ENCODE results near the gene AK2.

AK2 gene

GRCh38 chr1:33021567-33022431 is 14.9 kb downstream of the AK2 start:
- no peak for DNase-seq

DNA sequence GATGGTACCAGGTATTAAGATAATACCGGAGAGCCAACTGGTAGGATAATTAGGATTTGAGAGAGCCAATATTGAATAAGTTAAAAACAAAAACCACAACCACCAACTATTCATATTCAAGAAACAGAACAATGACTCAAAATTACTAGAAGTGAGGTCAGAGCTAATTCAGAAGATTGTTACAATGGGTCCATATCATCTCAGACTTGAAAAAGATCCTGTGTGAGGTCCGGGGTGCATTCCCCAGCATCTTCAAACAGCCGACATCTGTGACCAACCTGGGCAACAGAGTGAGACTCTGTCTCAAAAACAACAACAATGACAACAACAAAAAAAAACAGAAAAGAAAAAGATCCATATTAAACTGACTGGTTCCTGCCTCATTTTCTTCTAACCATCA is 18.6 kb downstream of the AK2 start:
- DNase-seq = no peak

GRCh38 chr1:33017175-33017574 is 19.5 kb downstream of the AK2 start:
- no peak for DNase-seq

DNA sequence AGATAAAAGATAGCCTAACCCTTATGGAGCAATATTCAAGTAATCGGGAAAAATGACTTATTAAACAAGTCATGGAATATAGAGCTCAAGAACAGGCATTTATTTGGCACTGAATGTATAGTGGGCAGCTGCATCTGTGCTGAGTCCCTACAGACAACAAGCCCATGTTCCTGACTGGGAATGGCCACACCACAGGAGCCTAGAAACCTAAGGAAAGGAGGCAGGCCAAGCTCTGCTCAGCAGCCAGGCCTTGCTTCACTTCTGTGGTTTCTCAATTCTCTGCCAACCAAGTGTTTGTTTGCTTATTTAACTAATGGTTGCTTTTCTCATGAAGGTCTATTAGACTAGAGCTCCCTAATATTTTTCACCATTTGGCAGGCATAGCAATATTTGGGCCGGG is 21.5 kb downstream of the AK2 start:
- no peak for DNase-seq

- no peak for DNase-seq
These were observed 22.1 kb downstream of the AK2 start for GRCh38 chr1:33014464-33015163.

DNA sequence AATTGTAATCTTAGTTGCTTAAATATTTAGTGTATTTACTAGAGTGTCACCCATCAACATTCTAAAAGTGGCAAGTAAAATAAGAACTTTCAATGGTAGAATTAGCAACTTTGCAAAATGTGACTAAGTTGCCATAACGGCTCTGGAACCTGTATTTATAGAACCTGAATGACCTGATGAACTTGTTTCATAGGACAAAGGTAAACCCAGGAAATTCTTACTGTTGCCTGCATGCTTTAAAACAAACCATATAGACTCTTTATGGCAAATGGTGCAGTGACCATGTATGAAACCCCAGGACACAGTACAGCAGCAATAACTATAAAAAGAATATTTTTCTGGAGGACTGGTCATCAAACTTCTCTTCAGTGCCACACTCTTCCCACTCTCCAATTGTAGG is 22.9 kb downstream of the AK2 start:
- no peak for DNase-seq

DNA sequence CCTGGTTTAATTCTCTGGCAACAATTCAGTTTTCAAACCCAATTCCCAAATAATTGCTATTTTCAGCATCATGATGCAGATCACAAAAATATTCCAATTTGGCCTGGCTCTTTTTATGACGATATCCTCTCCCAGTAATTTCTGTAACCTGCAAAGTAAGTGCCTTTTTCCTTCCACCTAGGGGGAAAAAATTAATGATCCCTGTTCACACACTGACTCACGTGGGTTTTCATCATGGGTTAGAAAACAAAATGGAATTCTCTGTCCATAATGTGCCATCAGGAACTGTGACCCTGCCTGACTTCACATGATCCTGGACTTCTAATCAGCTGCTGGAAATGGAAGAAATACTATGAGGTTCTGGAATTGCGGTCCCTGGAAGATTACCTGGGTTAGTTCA is 24.5 kb downstream of the AK2 start:
- DNase-seq = no peak

DNA sequence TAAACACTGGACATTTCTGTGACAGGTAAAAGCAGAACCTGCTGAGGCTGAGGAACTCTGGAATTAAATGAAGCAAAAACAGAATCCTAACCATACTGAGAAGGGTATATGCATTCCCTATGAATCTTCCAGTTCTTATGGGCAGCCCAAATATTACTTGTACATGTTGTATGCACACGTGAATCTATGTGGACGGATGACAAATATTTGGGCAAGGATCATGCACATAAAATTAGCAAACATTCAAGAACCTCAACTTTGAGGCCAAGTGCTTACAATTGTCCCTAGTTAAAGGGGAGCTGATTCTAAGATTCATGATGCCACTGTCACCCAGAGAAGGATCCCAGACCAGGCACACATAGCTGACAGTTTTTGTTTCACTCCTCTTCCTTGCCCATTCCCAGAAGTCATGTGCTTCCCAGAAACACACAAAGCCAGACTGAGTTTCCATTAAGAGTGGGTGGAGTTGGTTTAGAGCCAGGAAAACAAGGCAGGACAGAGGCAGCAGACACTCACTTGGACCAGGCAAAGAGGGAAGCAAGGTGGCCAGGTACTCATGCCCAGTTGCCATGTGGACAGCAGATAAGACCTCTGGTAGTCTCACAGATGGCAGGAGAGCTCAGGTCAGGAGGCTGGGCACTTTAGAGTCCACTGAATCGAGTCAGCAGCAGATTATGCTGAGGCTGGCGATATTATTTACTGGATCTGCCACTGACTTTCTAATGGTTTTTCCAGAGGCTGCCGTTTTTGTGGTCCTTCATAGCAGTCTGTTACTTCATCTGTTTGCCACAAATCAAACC is 25.6 kb downstream of the AK2 start:
- no peak for DNase-seq

GRCh38 chr1:33009561-33009960 is 27.1 kb downstream of the AK2 start:
- DNase-seq = no peak

- DNase-seq = no peak
These were observed 28.4 kb downstream of the AK2 start for GRCh38 chr1:33008051-33008914.

DNA sequence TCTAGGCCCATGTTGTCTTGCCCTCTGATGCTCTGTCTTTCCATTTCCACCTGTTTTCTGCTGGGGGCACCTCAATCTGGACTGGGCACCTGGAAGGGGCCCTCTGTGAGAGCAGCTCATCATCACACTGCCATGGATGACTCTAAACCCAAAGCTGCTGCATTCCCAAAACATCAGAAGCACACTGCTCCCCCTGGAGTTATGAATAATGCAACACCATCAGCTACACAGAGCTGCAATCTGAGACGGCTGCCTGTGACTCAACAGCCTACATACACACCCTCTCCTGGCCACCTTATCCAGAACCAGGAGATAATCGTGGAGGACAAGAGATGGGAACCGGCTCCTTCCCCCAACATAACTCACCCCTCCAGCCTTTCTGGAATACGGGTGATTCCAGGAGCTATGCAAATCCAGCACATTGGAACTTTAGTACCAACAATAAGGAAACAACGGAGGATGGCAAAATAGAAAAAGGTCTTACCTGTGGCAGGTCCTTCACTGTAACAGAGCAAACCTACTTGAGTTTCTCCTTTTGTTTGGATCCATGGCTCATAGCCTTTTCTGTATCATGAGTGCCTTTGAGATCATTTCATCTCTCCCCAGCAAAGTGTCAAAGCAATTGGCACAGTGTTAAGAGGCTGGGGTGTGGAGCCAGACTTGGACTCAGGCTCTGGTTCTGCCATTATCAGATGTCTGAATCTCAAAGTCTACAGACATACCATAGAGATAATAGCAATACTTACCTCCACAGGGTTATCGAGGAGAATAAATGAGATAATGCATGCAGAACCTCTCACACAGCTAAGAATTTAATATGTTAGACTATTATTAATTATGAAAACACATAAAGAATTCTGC is 29.3 kb downstream of the AK2 start:
- no peak for DNase-seq

- no peak for DNase-seq
These were observed 30.8 kb downstream of the AK2 start for GRCh38 chr1:33005838-33006421.

- no peak for DNase-seq
These were observed 31.4 kb downstream of the AK2 start for GRCh38 chr1:33005117-33005837.

DNA sequence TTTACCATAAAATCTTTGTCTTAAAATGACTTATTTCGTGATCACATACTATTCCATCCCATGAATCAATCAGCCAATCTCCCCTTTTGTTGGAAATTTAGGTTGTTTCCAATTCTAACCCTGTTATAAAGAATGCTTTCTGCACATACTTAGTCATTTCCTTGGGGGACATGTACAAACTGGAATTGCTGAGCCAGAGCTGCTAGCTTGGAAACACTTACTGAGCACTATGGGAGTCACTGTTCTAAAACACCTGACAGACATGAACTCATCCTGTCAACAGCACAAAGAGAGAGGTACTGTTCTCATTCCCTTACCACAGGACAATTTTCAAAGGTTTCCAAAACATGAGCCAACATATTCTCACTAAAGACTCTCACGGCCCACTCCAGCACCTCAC is 32.1 kb downstream of the AK2 start:
- DNase-seq = no peak

DNA sequence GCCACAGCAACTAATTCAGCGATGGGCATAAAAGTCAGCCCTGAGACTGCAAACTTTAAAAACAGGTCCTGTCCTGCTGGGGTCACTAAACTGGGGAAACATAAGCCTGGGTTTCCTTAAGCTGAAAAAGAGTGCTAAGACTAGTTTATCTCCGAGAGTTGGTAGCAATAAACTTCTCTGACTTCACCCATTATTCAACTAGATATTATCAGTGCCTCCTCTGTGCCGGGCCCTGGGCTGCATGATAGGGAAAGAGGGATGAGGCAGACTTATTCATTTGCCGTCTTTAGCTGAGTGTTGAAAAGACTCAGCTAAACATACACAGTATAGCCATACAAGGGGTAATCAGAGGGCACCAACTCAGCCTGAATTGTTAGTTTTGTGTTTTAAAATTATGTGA is 33.0 kb downstream of the AK2 start:
- DNase-seq = no peak

- no peak for DNase-seq
These were observed 34.7 kb downstream of the AK2 start for GRCh38 chr1:33002006-33002405.

- DNase-seq = no peak
These were observed 35.4 kb downstream of the AK2 start for GRCh38 chr1:33001282-33001681.

DNA sequence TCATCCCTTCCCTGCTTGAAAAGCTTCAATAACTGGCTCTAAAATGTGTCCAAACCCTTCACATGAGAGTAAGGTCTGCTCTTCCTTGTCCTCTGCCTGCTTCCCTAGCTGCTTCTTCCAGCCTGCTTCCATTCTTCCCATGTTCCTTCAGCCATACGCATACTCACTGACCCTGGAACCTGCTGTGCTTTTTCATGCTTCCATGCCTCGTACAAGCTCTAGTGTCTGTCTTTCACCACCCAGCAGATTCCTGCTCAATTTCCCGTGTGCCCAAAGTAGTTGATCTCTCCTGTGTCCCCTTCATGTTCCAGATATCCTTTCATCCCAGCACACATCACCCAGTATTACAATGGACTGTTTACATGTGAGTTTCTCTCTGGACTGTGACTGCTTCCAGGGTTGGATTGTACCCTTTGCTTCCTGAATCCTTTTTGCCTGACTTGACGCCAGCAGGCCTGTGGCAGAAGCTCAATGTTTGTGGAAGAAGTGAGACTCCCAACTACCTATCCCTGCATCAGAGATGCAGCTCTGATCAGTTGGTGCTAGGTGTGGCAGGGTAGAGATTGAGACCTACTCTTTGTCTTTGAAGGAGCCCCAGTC is 36.2 kb downstream of the AK2 start:
- DNase-seq = no peak

DNA sequence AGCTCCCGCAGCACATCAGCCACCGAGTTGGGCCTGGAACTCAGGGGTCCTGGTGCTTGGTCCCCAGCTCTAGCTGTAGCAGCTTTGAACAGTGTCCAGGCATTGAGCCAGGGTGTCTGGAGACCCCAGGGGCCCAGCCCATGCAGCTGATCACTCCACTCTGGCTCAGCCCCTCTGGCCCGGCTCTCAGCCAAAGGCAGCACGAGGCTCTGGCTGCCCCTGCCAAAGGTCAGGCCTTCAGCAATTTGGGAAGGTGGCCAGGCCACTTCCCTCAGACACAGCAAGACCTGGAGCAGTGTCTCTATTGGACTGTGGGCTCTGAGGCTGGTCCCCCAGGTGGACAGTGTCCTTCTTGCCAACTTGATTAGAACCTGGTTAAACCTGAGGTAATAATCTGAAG is 37.7 kb downstream of the AK2 start:
- no peak for DNase-seq

- DNase-seq = no peak
These were observed 38.6 kb downstream of the AK2 start for GRCh38 chr1:32998064-32998463.
